HG03575 (cell line): Measurements from ENCODE around the gene INAFM1.
"Not testable (repeated sequence)": the region's sequence is repeated elsewhere in the genome, so short reads cannot be mapped to it uniquely, and the experiment has no call there.

ENCODE experiments used
- ATAC-seq: cut with Tn5 transposase; IDR thresholded peaks from one replicate; pipeline ENCODE4 v1.9.1; 2021; ENCODE audit not compliant: unreplicated experiment, insufficient number of reproducible peaks, low FRiP score; ENCODE audit errors: extremely low read depth

INAFM1 gene

GRCh38 chr19:47264629-47265028, 10.1 kb upstream of the INAFM1 start:
- ATAC-seq, result no peak

- no peak for ATAC-seq
These were observed 8.2 kb upstream of the INAFM1 start for GRCh38 chr19:47266401-47266941.

DNA sequence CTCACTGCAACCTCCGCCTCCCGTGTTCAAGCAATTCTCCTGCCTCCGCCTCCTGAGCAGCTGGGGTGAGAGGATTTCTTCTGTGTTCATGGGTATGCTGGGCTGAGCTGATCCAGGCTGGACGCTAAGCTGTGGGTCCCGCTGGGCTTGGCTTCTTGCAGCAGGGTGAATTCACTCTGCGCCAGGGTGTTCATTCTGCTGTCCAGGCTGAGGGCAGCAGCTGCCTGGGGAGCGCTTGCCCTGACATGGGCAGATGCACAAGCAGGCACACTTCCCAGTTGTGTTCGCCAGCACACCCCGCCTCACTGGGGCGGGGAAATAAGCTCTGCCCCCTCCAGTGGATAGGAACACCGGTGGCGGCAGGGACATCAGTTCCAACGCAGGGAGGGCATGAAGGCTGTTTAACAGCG, 7.3 kb upstream of the INAFM1 start:
- no peak for ATAC-seq

GRCh38 chr19:47268028-47268427, 6.7 kb upstream of the INAFM1 start:
- no peak for ATAC-seq

GRCh38 chr19:47269596-47269995, 5.1 kb upstream of the INAFM1 start:
- no peak for ATAC-seq

- ATAC-seq, result no peak
These were observed 4.3 kb upstream of the INAFM1 start for GRCh38 chr19:47270408-47270807.

DNA sequence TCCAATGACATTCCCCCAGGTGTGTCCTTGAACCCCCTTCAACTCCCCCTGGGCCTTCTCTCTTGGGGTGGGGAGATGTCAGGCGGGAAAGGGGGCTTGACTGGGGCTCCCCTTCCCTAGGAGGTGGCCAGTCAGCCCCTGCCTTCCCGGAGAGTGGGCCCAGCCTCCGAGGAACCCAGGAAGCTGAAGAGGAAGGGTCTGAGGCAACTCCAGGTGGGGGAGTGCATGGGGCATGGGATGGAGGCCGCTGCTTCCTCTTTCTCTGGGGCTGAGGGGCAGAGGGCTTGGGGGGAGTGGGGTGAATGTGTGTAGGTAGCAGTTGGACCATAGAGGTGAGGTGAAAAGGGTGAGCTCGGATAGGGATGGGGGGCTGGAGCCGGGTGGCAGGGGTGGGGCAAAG, 2.7 kb upstream of the INAFM1 start:
- ATAC-seq, result no peak

GRCh38 chr19:47272448-47273312, 2.0 kb upstream of the INAFM1 start:
- no peak for ATAC-seq

GRCh38 chr19:47273313-47274070, 1.2 kb upstream of the INAFM1 start:
- no peak for ATAC-seq

DNA sequence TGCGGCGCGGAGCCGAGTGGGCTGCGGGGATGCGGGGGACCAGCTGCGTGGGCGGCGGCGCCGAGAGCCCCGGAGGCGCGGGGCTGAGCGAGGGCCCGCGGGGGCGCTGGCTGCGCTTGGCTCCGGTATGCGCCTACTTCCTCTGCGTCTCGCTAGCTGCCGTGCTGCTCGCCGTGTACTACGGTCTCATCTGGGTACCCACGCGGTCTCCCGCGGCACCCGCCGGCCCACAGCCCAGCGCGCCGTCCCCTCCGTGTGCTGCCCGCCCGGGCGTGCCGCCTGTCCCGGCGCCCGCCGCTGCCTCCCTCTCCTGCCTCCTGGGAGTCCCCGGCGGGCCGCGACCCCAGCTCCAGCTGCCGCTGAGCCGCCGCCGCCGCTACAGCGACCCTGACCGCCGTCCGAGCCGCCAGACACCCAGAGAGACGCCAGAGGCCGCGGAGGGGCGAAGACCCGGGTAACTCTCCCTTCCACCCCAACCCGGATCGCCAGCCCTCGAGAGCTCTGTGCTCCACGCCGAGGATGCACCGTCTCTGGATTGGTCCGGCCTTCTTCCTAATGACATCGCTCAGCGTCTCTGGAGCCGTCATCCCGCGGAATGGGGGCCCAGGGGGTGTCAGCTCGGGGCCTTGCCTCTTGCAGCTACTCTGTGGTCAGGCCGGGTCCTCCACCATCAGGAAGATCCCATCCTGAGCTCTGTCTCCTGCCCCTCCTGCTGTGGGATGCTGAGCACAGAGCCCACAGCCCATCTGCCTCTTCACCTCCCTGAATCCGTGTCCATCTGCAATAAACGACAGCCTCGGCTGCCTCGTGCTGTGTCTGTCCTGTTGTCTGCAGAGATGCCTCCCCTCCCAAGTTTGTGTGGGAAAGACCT, 441 bp downstream of the INAFM1 start:
- ATAC-seq, result no peak

GRCh38 chr19:47275791-47276461, 1.2 kb downstream of the INAFM1 start:
- no peak for ATAC-seq

DNA sequence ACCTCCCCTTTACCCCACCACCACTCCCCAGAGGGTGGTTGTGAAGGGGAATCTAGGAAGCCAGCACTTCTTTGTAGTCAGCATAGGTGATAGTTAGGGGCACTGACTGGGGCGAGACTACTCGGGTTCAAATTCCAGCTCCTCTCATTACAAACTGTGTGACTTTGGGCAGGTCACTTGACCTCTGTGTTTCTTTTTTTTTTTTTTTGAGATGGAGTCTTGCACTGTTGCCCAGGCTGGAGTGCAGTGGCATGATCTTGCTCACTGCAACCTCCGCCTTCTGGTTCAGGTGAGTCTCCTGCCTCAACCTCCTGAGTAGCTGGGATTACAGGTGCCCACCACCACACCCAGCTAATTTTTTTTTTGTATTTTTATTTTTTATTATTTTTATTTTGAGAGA, 1.8 kb downstream of the INAFM1 start:
- not testable (repeated sequence) for ATAC-seq

- no peak for ATAC-seq
These were observed 5.6 kb downstream of the INAFM1 start for GRCh38 chr19:47280183-47280797.

- ATAC-seq, result no peak
These were observed 8.8 kb downstream of the INAFM1 start for GRCh38 chr19:47283405-47284059.

DNA sequence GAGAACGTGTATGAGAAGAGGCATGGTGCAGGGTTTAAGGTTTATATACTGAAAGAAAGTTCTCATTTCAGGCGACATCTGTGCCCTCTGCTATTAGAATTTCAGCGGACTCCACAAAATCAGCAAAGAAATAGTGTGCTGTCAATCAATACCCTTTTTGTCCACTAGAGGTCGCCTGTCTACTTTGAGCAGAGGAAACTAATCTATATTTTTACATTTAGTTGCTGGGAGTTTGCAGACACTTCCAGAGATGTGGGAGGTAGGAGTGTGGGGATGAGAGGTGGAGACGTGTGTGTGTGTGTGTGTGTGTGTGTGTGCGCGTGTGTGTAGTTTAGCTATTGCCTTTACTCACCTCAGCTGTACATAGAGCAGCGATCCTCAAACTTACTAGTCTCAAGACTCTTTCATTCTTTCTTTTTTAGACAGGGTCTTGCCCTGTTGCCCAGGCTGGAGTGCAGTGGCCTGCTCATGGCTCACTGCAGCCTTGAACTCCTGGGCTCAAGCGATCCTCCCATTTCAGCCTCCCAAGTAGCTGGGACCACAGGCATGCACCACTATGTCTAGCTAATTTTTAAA, 9.7 kb downstream of the INAFM1 start:
- no peak for ATAC-seq

DNA sequence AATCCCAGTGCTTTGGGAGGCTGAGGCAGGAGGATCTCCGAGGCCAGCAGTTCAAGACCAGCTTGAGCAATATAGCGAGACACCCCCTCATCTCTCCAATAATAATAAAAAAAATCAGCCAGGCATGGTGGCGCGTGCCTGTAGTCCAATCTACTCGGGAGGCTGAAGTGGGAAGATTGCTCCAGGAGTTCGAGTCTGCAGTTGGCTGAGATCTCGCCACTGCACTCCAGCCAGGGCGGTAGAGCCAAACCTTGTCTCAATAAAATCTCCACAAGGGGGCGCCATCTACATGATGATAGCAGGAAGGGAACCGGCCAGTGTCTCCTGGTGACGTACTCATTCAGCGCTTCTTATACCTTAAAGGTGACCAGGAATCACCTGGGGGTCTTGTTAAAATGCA, 21.4 kb downstream of the INAFM1 start:
- ATAC-seq, result no peak

- not testable (repeated sequence) for ATAC-seq
These were observed 26.2 kb downstream of the INAFM1 start for GRCh38 chr19:47300867-47301266.
